Kidney glomerular epithelial cell (primary cell): ENCODE data around the gene OR8D4.
"Not testable (repeated sequence)": the region's sequence is repeated elsewhere in the genome, so short reads cannot be mapped to it uniquely, and the experiment has no call there.

Experiments
- DNase-seq: peaks from one replicate; lab custom pipeline; 2025; lab: John Stamatoyannopoulos, UW

Gene OR8D4

GRCh38 chr11:123901867-123902266 is at the start of gene OR8D4:
Gene OR8D4 (plus strand): TSS chr11:123902167. CDS start chr11:123906432, 4,265 bp downstream.
- no peak for DNase-seq

GRCh38 chr11:123852321-123852720 is 49.6 kb upstream of the OR8D4 start:
- no peak for DNase-seq

- no peak for DNase-seq
These were observed 48.9 kb upstream of the OR8D4 start for GRCh38 chr11:123853038-123853437.

GRCh38 chr11:123856444-123856843 is 45.5 kb upstream of the OR8D4 start:
- DNase-seq = no peak

- DNase-seq = no peak
These were observed 42.2 kb upstream of the OR8D4 start for GRCh38 chr11:123859731-123860130.

- not testable (repeated sequence) for DNase-seq
These were observed 36.7 kb upstream of the OR8D4 start for GRCh38 chr11:123865293-123865692.

- not testable (repeated sequence) for DNase-seq
These were observed 34.2 kb upstream of the OR8D4 start for GRCh38 chr11:123867795-123868194.

- no peak for DNase-seq
These were observed 21.1 kb upstream of the OR8D4 start for GRCh38 chr11:123880912-123881311.

- DNase-seq = no peak
These were observed 16.4 kb upstream of the OR8D4 start, which contains the start of gene TMEM225 for GRCh38 chr11:123885570-123885969. Gene TMEM225 (minus strand): TSS chr11:123885670. CDS start chr11:123885425, 245 bp downstream.

GRCh38 chr11:123892031-123892430 is 9.9 kb upstream of the OR8D4 start:
- no peak for DNase-seq

- no peak for DNase-seq
These were observed 2.2 kb upstream of the OR8D4 start for GRCh38 chr11:123899792-123900191.

GRCh38 chr11:123903932-123904331 is 2.0 kb downstream of the OR8D4 start:
- no peak for DNase-seq

- no peak for DNase-seq
These were observed 3.0 kb downstream of the OR8D4 start for GRCh38 chr11:123904932-123905331.

- DNase-seq = no peak
These were observed 3.9 kb downstream of the OR8D4 start for GRCh38 chr11:123905826-123906225.

GRCh38 chr11:123920943-123921342 is 19.0 kb downstream of the OR8D4 start:
- no peak for DNase-seq

GRCh38 chr11:123924027-123924426 is 22.1 kb downstream of the OR8D4 start:
- DNase-seq = no peak

GRCh38 chr11:123939317-123939716 is 37.4 kb downstream of the OR8D4 start, which contains the start of gene OR4D5:
Gene OR4D5 (plus strand): TSS chr11:123939617. CDS start chr11:123939617, 0 bp downstream.
- no peak for DNase-seq

GRCh38 chr11:123942413-123942812 is 40.4 kb downstream of the OR8D4 start:
- no peak for DNase-seq

- no peak for DNase-seq
These were observed 41.8 kb downstream of the OR8D4 start, which contains the start of gene OR6T1 for GRCh38 chr11:123943738-123944137. Gene OR6T1 (minus strand): TSS chr11:123943838. CDS start chr11:123943838, 0 bp downstream.

GRCh38 chr11:123945132-123945531 is 43.2 kb downstream of the OR8D4 start:
- DNase-seq = no peak

GRCh38 chr11:123956752-123957151 is 54.8 kb downstream of the OR8D4 start:
- DNase-seq = no peak
